Smooth muscle cell (in vitro differentiated cells): Measurements from ENCODE around the gene FKBP5. TPM values are rescaled to one million over a fixed set of nuclear protein-coding genes. Genes with fewer than 3 reads are reported as not detected.

ENCODE experiments used
- DNase-seq: peaks from one replicate; lab custom pipeline; 2025; ENCODE audit not compliant: unreplicated experiment; lab: John Stamatoyannopoulos, UW
- H2AFZ ChIP-seq: fragments of 200-600 bp; sonication (generic); 2 replicates; pipeline ENCODE4 v1.6.0; 2016; ENCODE audit warnings: antibody characterized with exemption, low read depth, mild to moderate bottlenecking
- H3F3A ChIP-seq: fragments of 200-600 bp; sonication (generic); 2 replicates; pipeline ENCODE4 v1.6.0; 2017; ENCODE audit warnings: antibody characterized with exemption, low read depth
- H3K27ac ChIP-seq: fragments of 200-600 bp; sonication (generic); 2 replicates; pipeline ENCODE4 v1.5.1; 2016; ENCODE audit warnings: low read depth, mild to moderate bottlenecking
- H3K27me3 ChIP-seq: fragments of 200-600 bp; sonication (generic); 2 replicates; pipeline ENCODE4 v1.6.1; 2016; ENCODE audit warnings: low read depth, mild to moderate bottlenecking
- H3K36me3 ChIP-seq: fragments of 200-600 bp; sonication (generic); 2 replicates; pipeline ENCODE4 v1.5.1; 2016; ENCODE audit warnings: low read depth
- H3K4me1 ChIP-seq: fragments of 200-600 bp; sonication (generic); 2 replicates; pipeline ENCODE4 v1.5.1; 2016; ENCODE audit warnings: low read depth
- H3K4me2 ChIP-seq: fragments of 200-600 bp; sonication (generic); 2 replicates; pipeline ENCODE4 v1.6.0; 2016; ENCODE audit warnings: mild to moderate bottlenecking
- H3K4me3 ChIP-seq: fragments of 200-600 bp; sonication (generic); 2 replicates; pipeline ENCODE4 v1.5.1; 2016; ENCODE audit warnings: mild to moderate bottlenecking
- H3K79me2 ChIP-seq: fragments of 200-600 bp; sonication (generic); 2 replicates; pipeline ENCODE4 v1.6.0; 2016; ENCODE audit warnings: low read depth, mild to moderate bottlenecking
- H3K9ac ChIP-seq: fragments of 200-600 bp; sonication (generic); 2 replicates; pipeline ENCODE4 v1.6.0; 2016; ENCODE audit warnings: low read depth
- H3K9me3 ChIP-seq: fragments of 200-600 bp; sonication (generic); replicated peaks from 2 replicates; pipeline ENCODE4 v1.5.1; 2016; ENCODE audit warnings: low read depth
- H4K20me1 ChIP-seq: fragments of 200-600 bp; sonication (generic); 2 replicates; pipeline ENCODE4 v1.6.0; 2016; ENCODE audit warnings: low read depth
- WGBS: methylation state at CpG from one replicate; pipeline ENCODE4 v1.1.7; 2016; ENCODE audit warnings: low lambda C conversion rate; 5-methylcytosine and 5-hydroxymethylcytosine counted together
- polyA plus RNA-seq: library from polyadenylated mRNA; unstranded; fragments of >200 nt; fragmentation: Nextera tagmentation; extraction: Ambion mirVana; gene quantifications from 2 replicates; pipeline ENCODE4 v1.2.1, GENCODE V29; 2016
- total RNA-seq: library from RNA; depleted of rRNA; stranded (reverse); fragments of >200 nt; gene quantifications from 2 replicates; pipeline ENCODE4 v1.2.3, GENCODE V29; 2014
- TF ChIP-seq, protein P1 (sequence below): fragments of 200-600 bp; sonication (generic); IDR thresholded peaks from 2 replicates; pipeline ENCODE4 v1.5.1; 2017; ENCODE audit warnings: borderline replicate concordance, mild to moderate bottlenecking, antibody characterized with exemption; ENCODE audit not compliant: insufficient read depth, poor library complexity, severe bottlenecking

FKBP5 gene
- total and polyA plus RNA-seq, 2 experiments from 2014 or later: 0.85 to 3.8 TPM

- Histone ChIP-seq H3K27me3 (peaks cover 11% of the 10 kb centered on the region), H4K20me1 (no peaks in the 10 kb centered on the region), H3K9me3 (no peaks in the 10 kb centered on the region), H3K79me2 (no peaks in the 10 kb centered on the region), H3K9ac (no peak overlapping the region), H3K27ac (no peak overlapping the region), H3F3A (no peaks in the 10 kb centered on the region), H3K36me3 (no peaks in the 10 kb centered on the region), H2AFZ (no peak overlapping the region), H3K4me3 (no peak overlapping the region), H3K4me2 (no peak overlapping the region), H3K4me1 (peaks cover 11% of the 10 kb centered on the region)
- TF ChIP-seq, protein P1, sequence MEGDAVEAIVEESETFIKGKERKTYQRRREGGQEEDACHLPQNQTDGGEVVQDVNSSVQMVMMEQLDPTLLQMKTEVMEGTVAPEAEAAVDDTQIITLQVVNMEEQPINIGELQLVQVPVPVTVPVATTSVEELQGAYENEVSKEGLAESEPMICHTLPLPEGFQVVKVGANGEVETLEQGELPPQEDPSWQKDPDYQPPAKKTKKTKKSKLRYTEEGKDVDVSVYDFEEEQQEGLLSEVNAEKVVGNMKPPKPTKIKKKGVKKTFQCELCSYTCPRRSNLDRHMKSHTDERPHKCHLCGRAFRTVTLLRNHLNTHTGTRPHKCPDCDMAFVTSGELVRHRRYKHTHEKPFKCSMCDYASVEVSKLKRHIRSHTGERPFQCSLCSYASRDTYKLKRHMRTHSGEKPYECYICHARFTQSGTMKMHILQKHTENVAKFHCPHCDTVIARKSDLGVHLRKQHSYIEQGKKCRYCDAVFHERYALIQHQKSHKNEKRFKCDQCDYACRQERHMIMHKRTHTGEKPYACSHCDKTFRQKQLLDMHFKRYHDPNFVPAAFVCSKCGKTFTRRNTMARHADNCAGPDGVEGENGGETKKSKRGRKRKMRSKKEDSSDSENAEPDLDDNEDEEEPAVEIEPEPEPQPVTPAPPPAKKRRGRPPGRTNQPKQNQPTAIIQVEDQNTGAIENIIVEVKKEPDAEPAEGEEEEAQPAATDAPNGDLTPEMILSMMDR: no peak
- no peak for DNase-seq
Observed at GRCh38 chr6:35683267-35683666, 5.4 kb downstream of the FKBP5 start.

- DNase-seq: no peak
- Histone ChIP-seq H3K4me3 (no peak overlapping the region), H3K9ac (no peak overlapping the region), H3F3A (no peaks in the 10 kb centered on the region), H4K20me1 (no peaks in the 10 kb centered on the region), H3K79me2 (no peaks in the 10 kb centered on the region), H3K9me3 (no peaks in the 10 kb centered on the region), H3K4me2 (no peak overlapping the region), H3K27me3 (no peaks in the 10 kb centered on the region), H3K27ac (no peak overlapping the region), H3K4me1 (peaks cover under 1% of the 10 kb centered on the region), H2AFZ (no peak overlapping the region), H3K36me3 (no peaks in the 10 kb centered on the region)
- WGBS: 85% methylated on average over 1 of the region's 1 CpG
- TF ChIP-seq, protein P1: no peak
Observed at GRCh38 chr6:35681298-35681697, 7.4 kb downstream of the FKBP5 start.

DNA sequence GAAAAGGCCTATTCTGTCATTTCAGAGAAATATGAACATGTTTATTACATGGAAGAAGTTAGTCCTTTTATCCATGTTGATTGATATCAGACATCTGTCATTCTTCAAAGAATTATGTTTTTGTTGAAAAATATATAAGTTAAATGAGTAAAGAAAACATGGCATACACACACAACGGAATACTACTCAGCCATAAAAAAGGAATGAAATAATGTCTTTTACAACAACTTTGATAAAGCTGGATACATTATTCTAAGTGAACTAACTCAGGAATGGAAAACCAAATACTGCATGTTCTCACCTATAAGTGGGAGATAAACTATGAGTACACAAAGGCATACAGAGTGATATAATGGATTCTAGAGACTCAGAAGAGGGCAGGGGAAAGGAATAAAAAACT, 9.3 kb downstream of the FKBP5 start:
- no peaks in the 10 kb centered on the region for H3K36me3 ChIP-seq
- no peak overlapping the region for H3K27ac ChIP-seq
- H3K9ac ChIP-seq: no peak overlapping the region
- DNase-seq: no peak
- no peaks in the 10 kb centered on the region for H3K27me3 ChIP-seq
- TF ChIP-seq, protein P1: no peak
- no peak overlapping the region for H3K4me2 ChIP-seq
- H4K20me1 ChIP-seq: no peaks in the 10 kb centered on the region
- 100% methylated on average over 1 of the region's 1 CpG for WGBS
- H2AFZ ChIP-seq: no peak overlapping the region
- no peak overlapping the region for H3K4me3 ChIP-seq
- no peaks in the 10 kb centered on the region for H3F3A ChIP-seq
- no peaks in the 10 kb centered on the region for H3K9me3 ChIP-seq
- no peaks in the 10 kb centered on the region for H3K79me2 ChIP-seq
- H3K4me1 ChIP-seq: no peaks in the 10 kb centered on the region

DNA sequence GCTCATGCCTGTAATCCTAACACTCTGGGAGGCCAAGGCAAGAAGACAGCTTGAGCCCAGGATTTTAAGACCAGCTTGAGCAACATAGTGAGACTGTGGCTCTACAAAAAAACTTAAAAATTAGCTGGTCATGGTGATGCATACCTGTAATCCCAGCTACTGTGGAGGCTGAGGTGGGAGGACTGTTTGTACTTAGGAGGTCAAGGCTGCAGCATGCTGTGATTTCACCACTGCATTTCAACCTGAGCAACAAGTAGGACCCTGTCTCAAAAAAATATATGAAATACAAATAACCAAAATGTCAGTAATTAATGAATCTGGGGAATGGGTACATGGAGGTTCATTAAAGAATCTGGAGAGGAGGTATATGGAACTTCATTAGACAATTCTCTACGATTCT, 9.9 kb downstream of the FKBP5 start:
- Histone ChIP-seq H2AFZ (no peak overlapping the region), H3K4me2 (no peak overlapping the region)
- WGBS: 100% methylated on average over 1 of the region's 1 CpG

More for the DNA sequence above, 9.9 kb downstream of the FKBP5 start:
- no peaks in the 10 kb centered on the region for H3K4me1 ChIP-seq
- no peak overlapping the region for H3K4me3 ChIP-seq
- no peaks in the 10 kb centered on the region for H3K9me3 ChIP-seq
- H3K79me2 ChIP-seq: no peaks in the 10 kb centered on the region
- TF ChIP-seq, protein P1: no peak
- no peaks in the 10 kb centered on the region for H3K36me3 ChIP-seq
- H4K20me1 ChIP-seq: no peaks in the 10 kb centered on the region
- DNase-seq: no peak
- no peaks in the 10 kb centered on the region for H3F3A ChIP-seq
- H3K9ac ChIP-seq: no peak overlapping the region
- peak overlapping the region; percentile 11 for H3K27ac ChIP-seq
- H3K27me3 ChIP-seq: no peaks in the 10 kb centered on the region
